WTC11 (cell line): ENCODE data around the gene C16orf74. TPM values are rescaled to one million over a fixed set of nuclear protein-coding genes. Genes with fewer than 3 reads are reported as not detected.
A peak's percentile ranks its signal among the peaks of the same experiment; 100 is the strongest.

Experiments used
- ATAC-seq: fragments of 200-7000 bp; cut with Tn5 transposase; 2 replicates; pipeline ENCODE4 v1.10.0; 2021; ENCODE audit warnings: mild to moderate bottlenecking, moderate library complexity
- CTCF ChIA-PET: fragments of 300-600 bp; sonication (Branson Sonifier 250); formaldehyde crosslinking; loops from one replicate; lab custom pipeline; 2021; ENCODE audit warnings: antibody characterized with exemption; lab: Charles Lee
- POLR2A ChIA-PET: fragments of 350-600 bp; sonication (Branson Sonifier 250); formaldehyde crosslinking; loops from one replicate; lab custom pipeline; 2021; ENCODE audit warnings: antibody characterized with exemption; lab: Charles Lee
- DNase-seq: peaks from one replicate; pipeline ENCODE4 v3.0.0; 2021; ENCODE audit warnings: low spot score
- H3K27ac Mint-ChIP-seq: 2 replicates; pipeline ENCODE4 v1.8.0; 2021; ENCODE audit warnings: mixed read lengths
- H3K27me3 Mint-ChIP-seq: 2 replicates; pipeline ENCODE4 v1.8.0; 2021; ENCODE audit warnings: low read depth, mild to moderate bottlenecking, moderate library complexity, mixed read lengths
- H3K36me3 Mint-ChIP-seq: 2 replicates; pipeline ENCODE4 v1.8.0; 2021; ENCODE audit warnings: mixed read lengths
- H3K4me1 Mint-ChIP-seq: 2 replicates; pipeline ENCODE4 v1.8.0; 2022; ENCODE audit warnings: mixed read lengths
- H3K4me3 Mint-ChIP-seq: 2 replicates; pipeline ENCODE4 v1.8.0; 2021; ENCODE audit warnings: mild to moderate bottlenecking, moderate library complexity, mixed read lengths
- H3K9me3 Mint-ChIP-seq: 2 replicates; pipeline ENCODE4 v1.8.0; 2021; ENCODE audit warnings: mixed read lengths
- CTCF ChIP-seq: fragments of 200-600 bp; IDR thresholded peaks from 2 replicates; pipeline ENCODE4 v1.8.0; 2022; ENCODE audit warnings: antibody characterized with exemption
- EMX1 ChIP-seq: fragments of 250-450 bp; sonication (Bioruptor Pico); IDR thresholded peaks from 2 replicates; pipeline ENCODE4 v1.8.0; 2021; ENCODE audit warnings: mild to moderate bottlenecking
- FOXK1 ChIP-seq: sonication (generic); formaldehyde crosslinking; IDR thresholded peaks from 2 replicates; pipeline ENCODE4 v1.8.0; 2022; ENCODE audit warnings: mild to moderate bottlenecking, moderate library complexity, missing genetic modification reagents
- KAT7 ChIP-seq: sonication (generic); formaldehyde crosslinking; IDR thresholded peaks from 2 replicates; pipeline ENCODE4 v1.8.1; 2023; ENCODE audit warnings: missing genetic modification reagents, mild to moderate bottlenecking, borderline replicate concordance
- MAX ChIP-seq: sonication (generic); formaldehyde crosslinking; IDR thresholded peaks from 2 replicates; pipeline ENCODE4 v1.8.0; 2022; ENCODE audit warnings: mild to moderate bottlenecking, missing genetic modification reagents
- MXD4 ChIP-seq: fragments of 250-450 bp; sonication (Bioruptor Pico); IDR thresholded peaks from 2 replicates; pipeline ENCODE4 v1.8.0; 2021; ENCODE audit warnings: mild to moderate bottlenecking, moderate library complexity, borderline replicate concordance
- NR2C2 ChIP-seq: sonication (generic); formaldehyde crosslinking; IDR thresholded peaks from 2 replicates; pipeline ENCODE4 v1.8.0; 2022; ENCODE audit warnings: mild to moderate bottlenecking, missing genetic modification reagents
- ZNF396 ChIP-seq: fragments of 250-450 bp; sonication (Bioruptor Pico); IDR thresholded peaks from 2 replicates; pipeline ENCODE4 v1.8.0; 2021; ENCODE audit warnings: mild to moderate bottlenecking, moderate library complexity, borderline replicate concordance
- ZNF671 ChIP-seq: fragments of 250-450 bp; sonication (Bioruptor Pico); IDR thresholded peaks from 2 replicates; pipeline ENCODE4 v1.8.0; 2021; ENCODE audit warnings: mild to moderate bottlenecking
- total RNA-seq: library from RNA; stranded (reverse); gene quantifications from 3 replicates; pipeline ENCODE4 v1.2.3, GENCODE V29; 2021
- TF ChIP-seq, protein P1 (sequence below): sonication (generic); formaldehyde crosslinking; IDR thresholded peaks from 2 replicates; pipeline ENCODE4 v1.8.1; 2022; ENCODE audit warnings: missing genetic modification reagents, borderline replicate concordance
- TF ChIP-seq, protein P2 (sequence below): fragments of 250-450 bp; sonication (Bioruptor Pico); IDR thresholded peaks from 2 replicates; pipeline ENCODE4 v1.9.0; 2021; ENCODE audit warnings: mild to moderate bottlenecking, borderline replicate concordance
- TF ChIP-seq, protein P3 (sequence below): sonication (generic); formaldehyde crosslinking; IDR thresholded peaks from 2 replicates; pipeline ENCODE4 v1.8.0; 2022; ENCODE audit warnings: mild to moderate bottlenecking, missing genetic modification reagents

Gene C16orf74
- total RNA-seq, 1 experiment from 2014 or later: 8.3 TPM

- TF ChIP-seq, protein P1, sequence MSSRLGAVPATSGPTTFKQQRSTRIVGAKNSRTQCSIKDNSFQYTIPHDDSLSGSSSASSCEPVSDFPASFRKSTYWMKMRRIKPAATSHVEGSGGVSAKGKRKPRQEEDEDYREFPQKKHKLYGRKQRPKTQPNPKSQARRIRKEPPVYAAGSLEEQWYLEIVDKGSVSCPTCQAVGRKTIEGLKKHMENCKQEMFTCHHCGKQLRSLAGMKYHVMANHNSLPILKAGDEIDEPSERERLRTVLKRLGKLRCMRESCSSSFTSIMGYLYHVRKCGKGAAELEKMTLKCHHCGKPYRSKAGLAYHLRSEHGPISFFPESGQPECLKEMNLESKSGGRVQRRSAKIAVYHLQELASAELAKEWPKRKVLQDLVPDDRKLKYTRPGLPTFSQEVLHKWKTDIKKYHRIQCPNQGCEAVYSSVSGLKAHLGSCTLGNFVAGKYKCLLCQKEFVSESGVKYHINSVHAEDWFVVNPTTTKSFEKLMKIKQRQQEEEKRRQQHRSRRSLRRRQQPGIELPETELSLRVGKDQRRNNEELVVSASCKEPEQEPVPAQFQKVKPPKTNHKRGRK (CRISPR knock-in tag): no peak
- no peak for TF ChIP-seq ZNF396 (CRISPR knock-in tag)
Observed at GRCh38 chr16:85731179-85731578, 19.7 kb downstream of the C16orf74 start (continued).

GRCh38 chr16:85730186-85730465 is 20.8 kb downstream of the C16orf74 start:
- TF ChIP-seq MXD4 (no peak), FOXK1 (CRISPR knock-in tag) (no peak)
- TF ChIP-seq, protein P2, sequence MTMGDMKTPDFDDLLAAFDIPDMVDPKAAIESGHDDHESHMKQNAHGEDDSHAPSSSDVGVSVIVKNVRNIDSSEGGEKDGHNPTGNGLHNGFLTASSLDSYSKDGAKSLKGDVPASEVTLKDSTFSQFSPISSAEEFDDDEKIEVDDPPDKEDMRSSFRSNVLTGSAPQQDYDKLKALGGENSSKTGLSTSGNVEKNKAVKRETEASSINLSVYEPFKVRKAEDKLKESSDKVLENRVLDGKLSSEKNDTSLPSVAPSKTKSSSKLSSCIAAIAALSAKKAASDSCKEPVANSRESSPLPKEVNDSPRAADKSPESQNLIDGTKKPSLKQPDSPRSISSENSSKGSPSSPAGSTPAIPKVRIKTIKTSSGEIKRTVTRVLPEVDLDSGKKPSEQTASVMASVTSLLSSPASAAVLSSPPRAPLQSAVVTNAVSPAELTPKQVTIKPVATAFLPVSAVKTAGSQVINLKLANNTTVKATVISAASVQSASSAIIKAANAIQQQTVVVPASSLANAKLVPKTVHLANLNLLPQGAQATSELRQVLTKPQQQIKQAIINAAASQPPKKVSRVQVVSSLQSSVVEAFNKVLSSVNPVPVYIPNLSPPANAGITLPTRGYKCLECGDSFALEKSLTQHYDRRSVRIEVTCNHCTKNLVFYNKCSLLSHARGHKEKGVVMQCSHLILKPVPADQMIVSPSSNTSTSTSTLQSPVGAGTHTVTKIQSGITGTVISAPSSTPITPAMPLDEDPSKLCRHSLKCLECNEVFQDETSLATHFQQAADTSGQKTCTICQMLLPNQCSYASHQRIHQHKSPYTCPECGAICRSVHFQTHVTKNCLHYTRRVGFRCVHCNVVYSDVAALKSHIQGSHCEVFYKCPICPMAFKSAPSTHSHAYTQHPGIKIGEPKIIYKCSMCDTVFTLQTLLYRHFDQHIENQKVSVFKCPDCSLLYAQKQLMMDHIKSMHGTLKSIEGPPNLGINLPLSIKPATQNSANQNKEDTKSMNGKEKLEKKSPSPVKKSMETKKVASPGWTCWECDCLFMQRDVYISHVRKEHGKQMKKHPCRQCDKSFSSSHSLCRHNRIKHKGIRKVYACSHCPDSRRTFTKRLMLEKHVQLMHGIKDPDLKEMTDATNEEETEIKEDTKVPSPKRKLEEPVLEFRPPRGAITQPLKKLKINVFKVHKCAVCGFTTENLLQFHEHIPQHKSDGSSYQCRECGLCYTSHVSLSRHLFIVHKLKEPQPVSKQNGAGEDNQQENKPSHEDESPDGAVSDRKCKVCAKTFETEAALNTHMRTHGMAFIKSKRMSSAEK (CRISPR knock-in tag): no peak
- TF ChIP-seq, all 79 proteins: peak for 0
- Mint-ChIP-seq H3K27ac (no peak overlapping the region), H3K4me3 (no peak overlapping the region), H3K27me3 (no peaks in the 10 kb centered on the region), H3K36me3 (peaks cover 3% of the 10 kb centered on the region; the same call in 1 of the 2 replicates), H3K9me3 (no peaks in the 10 kb centered on the region), H3K4me1 (peaks cover 16% of the 10 kb centered on the region)
- ChIA-PET CTCF (interaction anchor here (1.0 to 2.2 kb wide), 5 partner anchors 12 to 80 kb away, joined by 3 to 6 read pairs (median 4); no protein-coding TSS in a partner anchor), POLR2A (no interaction called here)
- DNase-seq (no peak), ATAC-seq (no peak)

GRCh38 chr16:85729452-85730185 is 21.3 kb downstream of the C16orf74 start:
- no peak for DNase-seq
- Mint-ChIP-seq H3K4me1 (peaks cover 16% of the 10 kb centered on the region), H3K36me3 (peaks cover 3% of the 10 kb centered on the region; the same call in 1 of the 2 replicates), H3K4me3 (no peak overlapping the region), H3K27ac (no peak overlapping the region; the same call in 1 of the 2 replicates), H3K9me3 (no peaks in the 10 kb centered on the region), H3K27me3 (no peaks in the 10 kb centered on the region)
- POLR2A ChIA-PET: no interaction called here
- no peak for ATAC-seq
- CTCF ChIA-PET: interaction anchor here (0.7 to 2.2 kb wide), 7 partner anchors 12 to 79 kb away, joined by 3 to 6 read pairs (median 4); no protein-coding TSS in a partner anchor
- TF ChIP-seq EMX1 (CRISPR knock-in tag) (no peak), CTCF (no peak), NR2C2 (CRISPR knock-in tag) (no peak)

DNA sequence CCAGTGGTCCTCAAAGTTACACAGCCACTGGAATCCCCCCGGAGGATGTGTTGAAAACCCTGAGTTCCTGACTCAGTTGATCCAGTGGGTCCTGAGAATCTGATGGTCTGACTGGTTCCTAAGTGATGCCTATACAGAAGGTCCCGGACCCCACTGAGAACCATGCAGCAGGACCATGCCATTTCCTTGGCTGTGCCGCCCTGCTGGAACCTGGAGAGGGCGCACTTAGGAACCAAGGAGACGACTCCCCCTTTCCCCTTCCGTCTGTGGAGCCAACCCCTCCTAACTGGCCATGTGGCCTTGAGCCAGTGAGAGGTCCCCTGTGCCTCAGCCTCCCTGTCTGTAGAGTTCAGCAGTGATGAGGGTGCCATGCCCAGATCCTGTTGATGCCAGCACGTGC is 22.0 kb downstream of the C16orf74 start:
- Mint-ChIP-seq H3K36me3 (peaks cover 3% of the 10 kb centered on the region; the same call in 1 of the 2 replicates), H3K4me3 (no peak overlapping the region), H3K27ac (no peak overlapping the region), H3K4me1 (peaks cover 12% of the 10 kb centered on the region), H3K9me3 (no peaks in the 10 kb centered on the region), H3K27me3 (no peaks in the 10 kb centered on the region)
- POLR2A ChIA-PET: no interaction called here
- CTCF ChIA-PET: interaction anchor here (1.2 to 2.8 kb wide), 5 partner anchors 11 to 78 kb away, joined by 4 to 6 read pairs (median 4); no protein-coding TSS in a partner anchor
- ATAC-seq (peak; percentile 72), DNase-seq (peak; percentile 65)
- TF ChIP-seq MAX (no peak; the same call in 1 of the 2 replicates), ZNF671 (CRISPR knock-in tag) (no peak), KAT7 (CRISPR knock-in tag) (no peak), NR2C2 (CRISPR knock-in tag) (no peak)
- TF ChIP-seq, protein P1 (CRISPR knock-in tag): no peak
- TF ChIP-seq, protein P3, sequence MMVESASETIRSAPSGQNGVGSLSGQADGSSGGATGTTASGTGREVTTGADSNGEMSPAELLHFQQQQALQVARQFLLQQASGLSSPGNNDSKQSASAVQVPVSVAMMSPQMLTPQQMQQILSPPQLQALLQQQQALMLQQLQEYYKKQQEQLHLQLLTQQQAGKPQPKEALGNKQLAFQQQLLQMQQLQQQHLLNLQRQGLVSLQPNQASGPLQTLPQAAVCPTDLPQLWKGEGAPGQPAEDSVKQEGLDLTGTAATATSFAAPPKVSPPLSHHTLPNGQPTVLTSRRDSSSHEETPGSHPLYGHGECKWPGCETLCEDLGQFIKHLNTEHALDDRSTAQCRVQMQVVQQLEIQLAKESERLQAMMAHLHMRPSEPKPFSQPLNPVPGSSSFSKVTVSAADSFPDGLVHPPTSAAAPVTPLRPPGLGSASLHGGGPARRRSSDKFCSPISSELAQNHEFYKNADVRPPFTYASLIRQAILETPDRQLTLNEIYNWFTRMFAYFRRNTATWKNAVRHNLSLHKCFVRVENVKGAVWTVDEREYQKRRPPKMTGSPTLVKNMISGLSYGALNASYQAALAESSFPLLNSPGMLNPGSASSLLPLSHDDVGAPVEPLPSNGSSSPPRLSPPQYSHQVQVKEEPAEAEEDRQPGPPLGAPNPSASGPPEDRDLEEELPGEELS: no peak
